Epithelial cell of proximal tubule (primary cell): ENCODE measurements around the gene KIRREL3. TPM values are rescaled to one million over a fixed set of nuclear protein-coding genes. Genes with fewer than 3 reads are reported as not detected.

Source experiments
- DNase-seq: peaks from one replicate; pipeline ENCODE4 v3.0.0-alpha.2; 2011; ENCODE audit warnings: low read depth
- H3K4me3 ChIP-seq: 2 replicates; pipeline ENCODE4 v1.5.1; 2011; ENCODE audit warnings: low read depth, mild to moderate bottlenecking, low read length
- total RNA-seq: library from RNA; depleted of rRNA; stranded (reverse); fragments of >200 nt; gene quantifications from 2 replicates; pipeline ENCODE4 v1.2.3, GENCODE V29; 2015
- TF ChIP-seq, protein P1 (sequence below): conservative IDR thresholded peaks from 2 replicates; pipeline ENCODE4 v1.5.1; 2012; ENCODE audit warnings: low read depth, mild to moderate bottlenecking, low read length

Gene KIRREL3
- total RNA-seq, 1 donor from 2014 or later, result 5.1 TPM

DNA sequence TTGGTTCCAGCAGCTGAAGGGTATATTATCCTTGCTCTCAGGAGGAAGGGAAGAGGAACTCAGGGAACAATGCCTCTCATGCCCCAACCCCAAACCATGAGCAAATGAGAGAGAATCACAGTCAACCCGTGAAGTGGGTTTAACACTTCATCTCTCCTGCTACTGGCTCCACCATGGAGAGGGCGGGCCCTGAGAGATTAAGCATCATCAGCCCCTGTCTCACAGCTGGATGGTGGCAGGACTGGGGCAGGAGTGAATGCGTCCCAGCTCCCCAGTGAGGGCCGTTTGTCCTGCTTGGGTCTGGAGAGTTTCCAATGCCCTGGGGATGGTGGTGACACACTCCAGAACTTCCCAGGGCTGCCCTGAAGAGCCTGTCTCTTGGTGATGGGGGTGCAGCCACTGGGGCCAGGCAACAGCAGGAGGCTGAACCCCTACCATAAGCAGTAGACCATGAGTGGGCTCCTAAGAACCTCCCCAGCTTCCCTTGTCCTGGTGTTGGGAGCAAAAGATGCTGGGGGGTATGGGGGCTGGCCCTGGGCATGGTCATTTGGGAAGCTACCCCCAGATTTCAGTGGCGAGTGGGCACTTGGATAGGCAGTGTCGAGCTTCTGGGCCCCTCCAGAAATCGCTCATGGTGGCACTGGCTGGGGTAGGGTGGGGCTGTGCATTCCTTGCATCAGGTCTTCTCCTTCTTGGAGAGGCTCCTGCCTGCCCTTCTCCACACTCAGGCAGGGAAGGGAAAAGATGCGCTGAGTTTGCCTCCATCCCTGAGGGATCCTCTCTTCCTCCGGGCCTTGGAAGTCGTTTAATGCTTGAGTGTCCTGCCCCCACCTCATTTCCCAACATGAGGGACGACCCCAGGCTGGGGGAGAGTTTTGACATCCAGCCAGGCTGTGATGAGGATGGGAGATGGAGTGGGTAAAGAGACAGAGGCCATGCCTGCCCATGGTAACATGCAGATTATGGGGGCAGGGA lies 487.5 kb downstream of the KIRREL3 start:
- TF ChIP-seq, protein P1, sequence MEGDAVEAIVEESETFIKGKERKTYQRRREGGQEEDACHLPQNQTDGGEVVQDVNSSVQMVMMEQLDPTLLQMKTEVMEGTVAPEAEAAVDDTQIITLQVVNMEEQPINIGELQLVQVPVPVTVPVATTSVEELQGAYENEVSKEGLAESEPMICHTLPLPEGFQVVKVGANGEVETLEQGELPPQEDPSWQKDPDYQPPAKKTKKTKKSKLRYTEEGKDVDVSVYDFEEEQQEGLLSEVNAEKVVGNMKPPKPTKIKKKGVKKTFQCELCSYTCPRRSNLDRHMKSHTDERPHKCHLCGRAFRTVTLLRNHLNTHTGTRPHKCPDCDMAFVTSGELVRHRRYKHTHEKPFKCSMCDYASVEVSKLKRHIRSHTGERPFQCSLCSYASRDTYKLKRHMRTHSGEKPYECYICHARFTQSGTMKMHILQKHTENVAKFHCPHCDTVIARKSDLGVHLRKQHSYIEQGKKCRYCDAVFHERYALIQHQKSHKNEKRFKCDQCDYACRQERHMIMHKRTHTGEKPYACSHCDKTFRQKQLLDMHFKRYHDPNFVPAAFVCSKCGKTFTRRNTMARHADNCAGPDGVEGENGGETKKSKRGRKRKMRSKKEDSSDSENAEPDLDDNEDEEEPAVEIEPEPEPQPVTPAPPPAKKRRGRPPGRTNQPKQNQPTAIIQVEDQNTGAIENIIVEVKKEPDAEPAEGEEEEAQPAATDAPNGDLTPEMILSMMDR, result no peak
- H3K4me3 ChIP-seq, result no peak overlapping the region
- no peak for DNase-seq

DNA sequence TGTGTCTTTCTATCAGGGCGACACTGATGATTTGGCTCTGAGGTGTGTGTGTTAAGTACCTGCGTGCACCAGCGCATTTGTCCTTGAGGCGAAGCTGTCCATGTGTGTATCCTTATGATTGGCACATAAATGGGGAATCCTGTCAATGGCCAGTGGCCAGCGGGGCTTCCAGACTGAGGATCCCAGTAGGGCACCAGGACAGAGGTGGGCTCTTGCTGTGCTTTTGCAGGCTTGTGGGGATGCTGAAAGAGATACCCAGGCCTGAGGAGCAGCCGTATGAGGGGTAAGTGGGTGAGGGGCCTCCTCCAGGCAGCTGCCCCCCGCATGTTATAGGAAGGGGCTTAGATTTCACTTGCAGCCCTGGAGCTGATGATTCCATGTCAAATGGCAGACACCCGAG lies 488.3 kb downstream of the KIRREL3 start:
- DNase-seq, result no peak
- no peak overlapping the region for H3K4me3 ChIP-seq
- TF ChIP-seq, protein P1, result no peak

DNA sequence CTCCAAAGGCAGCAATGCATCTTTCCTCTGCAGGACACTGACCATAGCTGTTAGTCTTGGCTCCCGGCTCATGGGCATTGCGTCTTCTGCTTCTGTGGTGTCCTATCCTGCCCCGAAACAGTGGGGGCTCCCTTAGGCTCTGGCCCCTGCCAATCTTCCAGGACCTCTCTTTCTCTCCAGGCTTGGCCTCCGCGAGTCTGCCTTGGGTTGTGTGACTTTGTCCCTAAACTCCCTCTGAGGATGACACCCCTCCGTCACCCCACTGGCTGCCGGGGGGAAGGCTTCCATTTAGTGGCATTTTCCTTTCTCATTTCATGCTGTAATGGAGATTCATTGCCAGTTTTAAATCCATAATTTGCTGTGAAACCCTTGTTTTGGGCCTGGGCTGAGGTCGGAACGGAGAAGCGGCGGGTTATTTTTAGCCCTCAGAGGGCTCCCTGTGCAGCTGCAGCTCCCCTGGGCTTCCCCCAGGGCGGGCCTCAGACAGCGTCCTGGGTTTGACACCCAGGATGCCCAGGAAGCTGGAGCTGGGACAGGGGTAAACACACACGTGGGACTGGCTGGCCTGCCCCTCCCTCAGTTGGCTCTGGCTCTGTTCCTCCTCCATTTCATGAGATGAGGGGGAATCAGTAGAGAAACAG lies 489.0 kb downstream of the KIRREL3 start:
- TF ChIP-seq, protein P1, result no peak
- DNase-seq, result no peak
- no peak overlapping the region for H3K4me3 ChIP-seq

DNA sequence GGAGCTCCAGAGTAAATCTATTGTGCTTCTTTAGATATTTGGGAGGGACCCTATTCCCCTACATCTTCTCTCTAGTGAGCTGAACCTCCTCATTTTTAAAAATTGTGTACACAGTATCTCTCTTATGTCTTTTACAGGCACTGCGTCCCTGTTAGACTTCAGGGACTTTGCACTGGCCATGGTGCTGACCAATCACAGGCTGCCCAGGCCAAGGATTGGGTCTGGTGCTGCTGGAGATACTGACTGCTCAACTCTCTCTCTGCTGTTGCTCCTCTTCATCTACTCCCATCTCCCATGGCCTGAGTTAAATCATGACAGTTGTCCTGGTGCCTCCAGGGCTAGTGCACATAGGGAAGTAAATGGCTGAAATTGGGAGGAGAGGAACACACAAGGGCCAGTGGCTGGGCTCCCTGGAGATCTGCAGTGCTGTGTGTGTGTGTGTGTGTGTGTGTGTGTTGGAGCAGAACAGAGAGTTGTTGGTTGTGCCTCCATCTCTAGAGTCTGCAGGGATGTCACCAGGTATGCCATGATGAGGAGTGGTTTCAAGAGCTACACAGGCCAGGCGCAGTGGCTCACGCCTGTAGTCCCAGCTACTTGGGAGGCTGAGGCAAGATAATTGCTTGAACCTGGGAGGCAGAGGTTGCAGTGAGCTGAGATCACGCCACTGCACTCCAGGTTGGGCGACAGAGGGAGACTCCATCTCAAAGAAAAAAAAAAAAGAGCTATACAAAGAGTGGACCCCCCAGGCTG lies 489.8 kb downstream of the KIRREL3 start:
- TF ChIP-seq, protein P1, result no peak
- no peak overlapping the region for H3K4me3 ChIP-seq
- no peak for DNase-seq

DNA sequence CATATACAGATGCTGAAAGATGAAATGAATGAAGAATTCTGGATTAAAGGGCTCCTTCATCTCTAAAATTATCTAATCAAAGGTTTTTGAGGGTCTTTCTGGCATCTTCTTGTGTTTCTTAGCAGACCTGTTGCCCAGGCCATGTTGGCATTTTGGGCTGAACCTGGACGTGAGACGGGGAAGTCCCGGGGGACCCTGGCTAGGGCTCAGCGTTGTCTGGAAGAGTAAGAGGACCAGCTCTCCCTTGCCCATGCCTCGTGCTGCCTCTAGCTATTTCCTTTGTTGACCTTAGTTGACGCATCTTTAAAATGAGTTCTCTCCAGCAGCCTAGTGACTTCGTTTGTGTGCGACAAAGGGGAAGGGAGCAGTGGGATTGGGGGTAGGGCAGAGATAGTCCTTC lies 492.9 kb downstream of the KIRREL3 start:
- DNase-seq, result no peak
- TF ChIP-seq, protein P1, result no peak

DNA sequence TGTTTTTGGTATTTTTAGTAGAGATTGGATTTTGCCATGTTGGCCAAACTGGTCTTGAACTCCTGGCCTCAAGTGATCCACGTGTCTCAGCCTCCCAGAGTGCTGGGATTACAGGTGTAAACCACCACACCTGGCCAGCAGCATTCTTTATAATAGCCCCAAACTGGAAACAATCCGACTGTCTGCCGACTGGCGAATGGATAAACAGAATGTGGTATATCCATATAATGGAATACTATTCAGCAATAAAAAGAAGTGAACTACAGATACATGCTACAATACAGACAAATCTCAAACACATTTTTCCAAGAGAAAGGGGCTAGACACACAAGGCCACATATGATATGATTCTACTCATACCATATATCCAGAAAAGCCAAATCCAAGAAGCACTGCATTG lies 493.8 kb downstream of the KIRREL3 start:
- no peak overlapping the region for H3K4me3 ChIP-seq
- TF ChIP-seq, protein P1, result no peak
- DNase-seq, result no peak

More for the DNA sequence above, 492.9 kb downstream of the KIRREL3 start:
- no peak overlapping the region for H3K4me3 ChIP-seq
